ENCODE measurements around the gene OR10J5. TPM values are rescaled to one million over a fixed set of nuclear protein-coding genes. Genes with fewer than 3 reads are reported as not detected.
"Not testable (repeated sequence)": the region's sequence is repeated elsewhere in the genome, so short reads cannot be mapped to it uniquely, and the experiment has no call there.

The OR10J5 gene
- polyA plus RNA-seq, 1 experiment, result not detected

DNA sequence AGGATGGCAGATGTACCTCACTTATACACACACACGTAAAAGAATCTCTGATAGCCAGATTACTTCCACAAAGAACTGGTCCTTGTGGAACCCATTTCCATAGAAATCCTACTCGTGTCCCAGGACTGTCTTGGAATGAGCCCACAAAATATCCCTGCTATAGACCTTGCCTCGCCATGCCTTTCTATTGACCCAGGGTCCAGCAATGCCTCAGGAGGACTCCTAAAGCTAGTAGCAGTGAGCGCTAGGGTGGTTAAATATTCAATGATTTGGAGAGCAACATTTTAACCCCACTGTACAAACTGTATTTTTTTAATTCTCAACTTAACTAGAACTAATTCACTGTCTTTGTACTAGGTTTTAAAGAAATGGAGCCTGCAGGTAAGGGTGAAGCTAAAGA, 26.9 kb downstream of the OR10J5 start:
- no peaks in the 10 kb centered on the region for H3K36me3 ChIP-seq (ENCODE audit: control insufficient read depth, insufficient read depth, low read length)
- TF ChIP-seq, protein P1, sequence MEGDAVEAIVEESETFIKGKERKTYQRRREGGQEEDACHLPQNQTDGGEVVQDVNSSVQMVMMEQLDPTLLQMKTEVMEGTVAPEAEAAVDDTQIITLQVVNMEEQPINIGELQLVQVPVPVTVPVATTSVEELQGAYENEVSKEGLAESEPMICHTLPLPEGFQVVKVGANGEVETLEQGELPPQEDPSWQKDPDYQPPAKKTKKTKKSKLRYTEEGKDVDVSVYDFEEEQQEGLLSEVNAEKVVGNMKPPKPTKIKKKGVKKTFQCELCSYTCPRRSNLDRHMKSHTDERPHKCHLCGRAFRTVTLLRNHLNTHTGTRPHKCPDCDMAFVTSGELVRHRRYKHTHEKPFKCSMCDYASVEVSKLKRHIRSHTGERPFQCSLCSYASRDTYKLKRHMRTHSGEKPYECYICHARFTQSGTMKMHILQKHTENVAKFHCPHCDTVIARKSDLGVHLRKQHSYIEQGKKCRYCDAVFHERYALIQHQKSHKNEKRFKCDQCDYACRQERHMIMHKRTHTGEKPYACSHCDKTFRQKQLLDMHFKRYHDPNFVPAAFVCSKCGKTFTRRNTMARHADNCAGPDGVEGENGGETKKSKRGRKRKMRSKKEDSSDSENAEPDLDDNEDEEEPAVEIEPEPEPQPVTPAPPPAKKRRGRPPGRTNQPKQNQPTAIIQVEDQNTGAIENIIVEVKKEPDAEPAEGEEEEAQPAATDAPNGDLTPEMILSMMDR (IDR thresholded peaks at IDR 0.05; ENCODE audit: insufficient read depth, low read depth, low read length), result no peak
- no peaks in the 10 kb centered on the region for H3K27me3 ChIP-seq (ENCODE audit: control insufficient read depth, insufficient read depth, low read length)
- DNase-seq (ENCODE audit: low read depth), result no peak
- CTCF ChIA-PET, result no interaction called here
- H3K4me3 ChIP-seq (ENCODE audit: low read depth, low read length), result no peak overlapping the region
- POLR2A ChIA-PET, result no interaction called here

DNA sequence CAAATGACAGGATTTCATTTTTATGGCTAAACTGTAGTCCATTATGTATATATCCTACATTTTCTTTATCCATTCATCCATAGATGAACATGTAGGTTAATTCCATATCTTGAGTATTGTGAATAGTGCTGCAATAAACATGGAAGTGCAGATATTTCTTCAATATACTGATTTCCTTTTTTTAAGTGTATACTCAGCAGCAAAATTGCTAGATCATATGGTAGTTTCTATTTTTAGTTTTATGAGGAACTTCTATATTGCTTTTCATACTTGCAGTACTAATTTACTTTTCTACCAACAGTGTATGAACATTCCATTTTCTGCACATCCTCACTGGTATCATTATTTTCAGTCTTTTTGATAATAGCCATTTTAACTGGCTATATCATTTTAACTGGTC, 30.1 kb downstream of the OR10J5 start:
- DNase-seq (ENCODE audit: low read depth), result no peak
- TF ChIP-seq, protein P1 (IDR thresholded peaks at IDR 0.05; ENCODE audit: insufficient read depth, low read depth, low read length), result no peak
- no peaks in the 10 kb centered on the region for H3K27me3 ChIP-seq (ENCODE audit: control insufficient read depth, insufficient read depth, low read length)
- H3K4me3 ChIP-seq (ENCODE audit: low read depth, low read length), result no peak overlapping the region
- ChIA-PET POLR2A (no interaction called here), CTCF (no interaction called here)
- no peaks in the 10 kb centered on the region for H3K36me3 ChIP-seq (ENCODE audit: control insufficient read depth, insufficient read depth, low read length)

DNA sequence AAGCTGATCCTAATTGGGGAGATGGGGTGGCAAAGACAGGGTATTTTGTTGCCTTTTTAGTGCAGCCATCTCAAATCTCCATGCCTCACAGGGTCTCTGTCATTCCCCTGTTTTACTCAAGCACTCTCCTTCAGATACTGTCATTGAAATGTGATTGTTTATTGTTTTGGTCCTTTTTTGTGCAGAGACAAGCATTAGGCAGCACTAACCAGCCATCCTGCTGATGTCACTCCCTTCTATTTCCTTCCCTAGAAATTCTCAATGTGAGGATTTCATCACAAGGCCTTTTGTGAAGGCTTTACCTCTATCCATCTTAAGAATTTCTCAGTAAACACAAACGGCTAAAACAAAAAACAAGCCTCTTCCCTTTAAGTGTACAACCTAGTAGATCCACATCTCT, 34.7 kb downstream of the OR10J5 start:
- no peaks in the 10 kb centered on the region for H3K27me3 ChIP-seq (ENCODE audit: control insufficient read depth, insufficient read depth, low read length)
- TF ChIP-seq, protein P1 (IDR thresholded peaks at IDR 0.05; ENCODE audit: insufficient read depth, low read depth, low read length), result no peak
- CTCF ChIA-PET, result no interaction called here
- DNase-seq (ENCODE audit: low read depth), result no peak
- H3K4me3 ChIP-seq (ENCODE audit: low read depth, low read length), result no peak overlapping the region
- POLR2A ChIA-PET, result no interaction called here
- no peaks in the 10 kb centered on the region for H3K36me3 ChIP-seq (ENCODE audit: control insufficient read depth, insufficient read depth, low read length)

DNA sequence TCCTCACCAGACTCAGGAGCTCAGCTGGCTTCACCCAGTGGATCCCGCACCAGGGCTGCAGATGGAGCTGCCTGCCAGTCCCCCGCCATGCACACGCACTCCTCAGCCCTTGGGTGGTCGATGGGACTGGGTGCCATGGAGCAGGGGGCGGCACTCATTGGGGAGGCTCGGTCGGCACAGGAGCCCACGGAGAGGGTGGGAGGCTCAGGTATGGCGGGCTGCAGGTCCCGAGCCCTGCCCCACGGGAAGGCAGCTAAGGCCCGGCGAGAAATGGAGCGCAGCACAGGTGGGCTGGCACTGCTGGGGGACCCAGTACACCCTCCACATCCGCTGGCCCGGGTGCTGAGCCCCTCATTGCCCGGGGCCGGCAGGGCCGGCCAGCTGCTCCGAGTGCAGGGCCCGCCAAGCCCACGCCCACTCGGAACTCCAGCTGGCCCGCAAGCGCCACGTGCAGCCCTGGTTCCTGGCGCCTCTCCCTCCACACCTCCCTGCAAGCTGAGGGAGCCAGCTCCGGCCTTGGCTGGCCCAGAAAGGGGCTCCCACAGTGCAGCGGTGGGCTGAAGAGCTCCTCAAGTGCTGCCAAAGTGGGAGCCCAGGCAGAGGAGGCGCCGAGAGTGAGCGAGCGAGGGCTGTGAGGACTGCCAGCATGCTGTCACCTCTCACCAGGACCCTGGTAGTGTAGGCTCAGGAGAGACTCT, 41.1 kb downstream of the OR10J5 start:
- H3K27me3 ChIP-seq (ENCODE audit: control insufficient read depth, insufficient read depth, low read length); CTCF ChIA-PET; H3K36me3 ChIP-seq (ENCODE audit: control insufficient read depth, insufficient read depth, low read length); POLR2A ChIA-PET; H3K4me3 ChIP-seq (ENCODE audit: low read depth, low read length); DNase-seq (ENCODE audit: low read depth): not testable (repeated sequence)

DNA sequence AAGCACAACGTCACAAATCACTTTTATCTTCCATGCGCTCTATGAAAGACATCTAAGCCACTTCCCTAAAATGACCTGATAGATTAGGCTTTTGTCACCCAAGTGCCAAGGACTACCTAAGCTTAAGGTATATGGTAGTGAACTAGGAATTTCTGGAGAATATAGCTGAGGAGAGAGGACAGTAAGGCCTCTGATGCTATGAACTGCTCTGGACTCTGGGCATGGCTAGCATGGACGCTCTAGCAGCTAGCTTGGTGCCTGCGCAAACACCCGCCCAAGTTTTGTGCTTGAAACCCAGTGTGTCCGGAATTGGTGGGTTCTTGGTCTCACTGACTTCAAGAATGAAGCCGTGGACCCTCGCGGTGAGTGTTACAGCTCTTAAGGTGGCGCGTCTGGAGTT, 42.5 kb downstream of the OR10J5 start:
- CTCF ChIA-PET, result no interaction called here
- Histone ChIP-seq H3K27me3 (ENCODE audit: control insufficient read depth, insufficient read depth, low read length) (no peaks in the 10 kb centered on the region), H3K4me3 (ENCODE audit: low read depth, low read length) (no peak overlapping the region), H3K36me3 (ENCODE audit: control insufficient read depth, insufficient read depth, low read length) (no peaks in the 10 kb centered on the region)
- POLR2A ChIA-PET, result no interaction called here
- DNase-seq (ENCODE audit: low read depth), result no peak
- TF ChIP-seq, protein P1 (IDR thresholded peaks at IDR 0.05; ENCODE audit: insufficient read depth, low read depth, low read length), result no peak

Data from BJ (cell line).